Ureter (tissue), 1 donor: ENCODE data around the gene NFS1. TPM values are rescaled to one million over a fixed set of nuclear protein-coding genes. Genes with fewer than 3 reads are reported as not detected.
"Not testable (repeated sequence)": the region's sequence is repeated elsewhere in the genome, so short reads cannot be mapped to it uniquely, and the experiment has no call there.

Experiments
- DNase-seq: peaks from one replicate; pipeline ENCODE4 v3.0.0-alpha.2; 2020; ENCODE audit warnings: low spot score
- total RNA-seq: library from RNA; stranded (reverse); gene quantifications from one replicate; pipeline ENCODE4 v1.2.4, GENCODE V29; 2023
- donor health status: DM: yes; HTN: yes; CAD: no.

NFS1 gene
- total RNA-seq, 1 donor from 2014 or later = 40.0 TPM

DNA sequence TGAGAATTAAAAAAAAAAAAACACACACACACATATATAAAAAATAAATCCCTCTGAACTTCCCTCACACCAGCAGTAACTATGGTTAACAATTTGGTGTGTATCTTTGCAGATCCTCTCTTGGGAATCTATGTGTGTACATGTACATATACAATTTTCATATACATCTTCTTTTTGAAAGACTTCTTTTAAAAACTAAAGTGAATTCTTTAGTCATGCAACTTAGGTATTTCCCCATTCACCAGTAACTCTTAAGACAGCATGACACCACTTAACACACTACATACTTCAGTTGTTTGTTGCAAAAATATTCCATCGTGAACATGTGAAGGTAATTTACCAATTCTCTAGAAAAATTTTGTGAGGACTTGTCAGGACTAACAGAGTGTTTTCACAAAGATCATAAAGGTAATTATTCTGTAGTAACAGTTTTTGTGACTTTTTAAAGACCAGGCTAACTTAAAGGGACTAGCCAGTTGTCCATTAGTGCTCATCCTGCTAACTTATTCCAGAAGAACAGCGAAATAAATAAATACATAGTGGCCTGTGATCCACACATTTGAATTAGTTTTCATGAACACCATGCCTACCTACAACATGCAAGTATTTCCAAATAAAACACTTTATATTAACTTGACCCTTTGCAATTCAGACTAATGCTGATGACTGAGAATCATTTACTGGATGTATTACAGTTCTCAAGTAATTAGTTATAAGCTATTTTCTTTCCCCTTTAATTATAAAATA lies 30.9 kb upstream of the NFS1 start:
- DNase-seq = no peak

- DNase-seq = no peak
Observed at GRCh38 chr20:35729283-35729807, 30.2 kb upstream of the NFS1 start.

DNA sequence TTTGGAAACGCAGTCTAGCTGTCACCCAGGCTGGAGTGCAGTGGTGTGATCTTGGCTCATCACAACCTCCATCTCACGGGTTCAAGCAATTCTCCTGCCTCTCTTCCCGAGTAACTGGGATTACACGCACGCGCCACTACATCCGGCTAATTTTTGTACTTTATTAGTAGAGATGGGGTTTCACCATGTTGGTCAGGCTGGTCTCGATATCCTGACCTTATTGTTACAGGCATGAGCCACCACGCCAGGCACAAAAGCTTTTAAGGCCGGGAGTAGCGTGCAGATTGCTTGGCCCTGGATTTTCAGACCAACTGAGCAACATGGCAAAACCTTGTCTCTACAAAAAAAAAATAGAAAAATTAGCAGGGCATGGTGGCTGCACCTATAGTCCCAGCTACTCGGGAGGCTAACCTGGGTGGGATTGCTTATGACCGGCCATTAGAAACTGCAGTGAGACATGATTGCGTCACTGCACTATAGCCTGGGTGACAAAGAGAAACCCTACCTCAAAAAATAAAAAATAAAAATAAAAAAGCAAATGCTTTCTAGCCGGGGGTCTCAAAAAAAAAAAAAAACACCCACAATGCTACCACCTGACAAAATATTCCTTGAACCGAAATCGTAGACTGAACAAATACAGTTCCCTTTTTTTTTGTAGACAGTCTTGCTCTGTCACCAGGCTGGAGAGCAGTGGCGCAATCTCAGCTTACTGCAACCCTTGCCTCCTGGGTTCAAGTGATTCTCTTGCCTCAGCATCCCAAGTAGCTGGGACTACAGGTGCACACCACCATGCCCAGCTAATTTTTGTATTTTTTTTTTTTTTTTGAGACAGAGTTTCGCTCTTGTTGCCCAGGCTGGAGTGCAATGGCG lies 27.9 kb upstream of the NFS1 start:
- DNase-seq = no peak

GRCh38 chr20:35724321-35725230 lies 25.4 kb upstream of the NFS1 start:
- no peak for DNase-seq

- DNase-seq = not testable (repeated sequence)
Observed at GRCh38 chr20:35723652-35724320, 24.6 kb upstream of the NFS1 start.

- not testable (repeated sequence) for DNase-seq
Observed at GRCh38 chr20:35723275-35723639, 24.1 kb upstream of the NFS1 start.

- DNase-seq = no peak
Observed at GRCh38 chr20:35721621-35722020, 22.5 kb upstream of the NFS1 start.

- no peak for DNase-seq
Observed at GRCh38 chr20:35721219-35721618, 22.1 kb upstream of the NFS1 start.

GRCh38 chr20:35720165-35721123 lies 21.3 kb upstream of the NFS1 start:
- no peak for DNase-seq

DNA sequence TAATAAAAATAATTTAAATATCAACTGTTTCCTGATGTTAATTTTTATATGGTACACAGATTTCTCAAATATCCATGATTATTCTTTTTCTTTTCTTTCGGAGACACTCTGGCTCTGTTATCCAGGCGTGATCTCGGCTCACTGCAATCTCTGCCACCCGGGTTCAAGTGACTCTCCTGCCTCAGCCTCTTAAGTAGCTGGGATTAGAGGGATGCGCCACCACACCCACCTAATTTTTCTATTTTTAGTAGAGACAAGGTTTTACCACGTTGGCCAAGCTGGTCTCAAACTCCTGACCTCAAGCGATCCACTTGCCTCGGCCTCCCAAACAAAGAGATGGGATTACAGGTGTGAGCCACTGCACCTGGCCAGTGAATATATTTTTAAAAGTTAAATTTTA lies 20.6 kb upstream of the NFS1 start:
- DNase-seq = no peak

DNA sequence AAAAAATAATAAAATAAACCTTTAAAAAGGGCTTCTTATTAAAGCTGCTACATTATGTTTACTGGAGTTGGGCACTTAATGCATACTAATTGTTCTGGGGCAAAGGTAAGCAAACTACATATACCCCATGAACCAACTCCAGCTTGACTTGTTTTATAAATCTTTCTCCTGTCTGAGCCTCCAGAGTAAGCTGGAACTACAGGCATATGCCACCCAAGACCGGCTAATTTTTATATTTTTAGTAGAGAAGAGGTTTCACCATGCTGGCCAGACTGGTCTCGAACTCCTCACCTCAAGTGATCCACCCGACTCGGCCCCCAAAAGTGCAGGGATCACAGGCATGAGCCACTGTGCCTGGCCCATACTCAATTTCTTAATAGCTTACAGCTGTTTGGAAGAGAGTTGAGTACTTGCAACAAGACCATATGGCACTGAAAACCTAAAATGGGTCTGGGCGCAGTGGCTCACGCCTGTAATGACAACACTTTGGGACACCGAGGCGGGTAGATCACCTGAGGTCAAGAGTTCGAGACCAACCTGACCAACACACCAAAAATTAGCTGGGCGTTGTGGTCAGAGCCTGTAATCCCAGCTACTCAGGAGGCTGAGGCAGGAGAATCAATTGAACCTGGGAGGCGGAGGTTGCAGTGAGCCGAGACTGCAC lies 20.0 kb upstream of the NFS1 start:
- no peak for DNase-seq

GRCh38 chr20:35718321-35718720 lies 19.2 kb upstream of the NFS1 start:
- not testable (repeated sequence) for DNase-seq

DNA sequence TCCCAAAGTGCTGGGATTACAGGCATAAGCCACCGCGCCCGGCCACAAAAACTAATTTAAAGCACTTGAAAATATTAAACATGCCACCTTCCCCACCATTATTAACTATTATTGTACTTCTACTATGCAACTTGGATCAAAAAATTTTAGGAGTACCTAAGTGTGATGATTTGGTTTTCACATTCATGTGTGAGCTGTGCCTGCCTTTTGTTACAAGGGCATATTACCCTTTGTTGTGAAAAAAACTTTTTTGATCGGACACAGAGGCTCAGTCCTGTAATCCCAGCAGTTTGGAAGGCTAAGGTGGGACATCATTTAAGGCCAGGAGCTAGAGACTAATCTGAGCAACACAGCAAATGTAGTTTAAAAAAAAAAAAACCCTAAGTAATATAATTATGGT lies 17.2 kb upstream of the NFS1 start:
- DNase-seq = no peak

DNA sequence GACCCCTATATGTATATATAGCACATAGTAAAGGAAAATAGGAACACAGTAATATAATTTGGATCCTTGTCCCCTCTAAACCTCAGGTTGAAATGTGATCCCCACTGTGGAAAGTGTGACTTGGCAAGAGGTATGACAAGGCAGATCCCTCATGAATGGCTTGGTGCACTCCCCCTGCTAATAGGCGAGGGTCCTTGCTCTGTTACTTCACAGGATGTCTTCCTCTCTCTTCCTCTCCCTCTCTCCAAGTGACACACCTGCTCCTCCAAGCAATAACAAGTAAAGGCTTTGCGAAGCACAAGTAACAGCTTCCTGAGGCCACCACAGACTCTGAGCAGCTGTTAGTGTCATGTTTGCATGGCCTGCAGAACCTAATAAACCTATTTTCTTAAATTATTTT lies 16.5 kb upstream of the NFS1 start:
- DNase-seq = no peak

GRCh38 chr20:35714127-35714526 lies 15.0 kb upstream of the NFS1 start:
- DNase-seq = no peak

- DNase-seq = not testable (repeated sequence)
Observed at GRCh38 chr20:35713120-35713519, 14.0 kb upstream of the NFS1 start.

DNA sequence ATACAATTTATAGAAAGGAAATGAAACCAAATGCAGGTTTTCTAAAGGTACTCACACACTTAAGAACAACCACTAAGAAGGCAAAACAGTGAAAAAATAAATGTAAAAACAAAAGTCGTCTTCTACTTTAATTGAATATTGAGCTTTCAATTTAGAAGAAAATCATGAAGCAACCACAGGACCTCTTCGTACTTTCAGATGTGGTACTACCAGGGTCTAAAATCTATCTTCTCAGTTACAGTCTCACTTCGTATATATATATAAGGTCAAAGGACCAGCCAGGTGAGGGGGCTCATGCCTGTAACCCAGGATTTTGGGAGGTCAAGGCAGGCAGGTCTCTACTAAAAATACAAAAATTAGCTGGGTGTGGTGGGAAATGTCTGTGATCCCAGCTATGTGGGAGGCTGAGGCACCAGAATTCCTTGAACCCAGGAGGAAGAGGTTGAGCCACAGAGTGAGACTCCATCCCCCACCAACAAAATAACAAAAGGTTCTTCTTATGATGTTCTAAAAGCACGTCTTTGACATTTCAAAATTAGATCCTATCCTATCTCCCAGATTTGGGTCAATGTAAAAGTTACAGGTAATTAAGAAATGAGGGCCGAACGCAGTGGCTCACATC lies 12.5 kb upstream of the NFS1 start:
- DNase-seq = no peak

DNA sequence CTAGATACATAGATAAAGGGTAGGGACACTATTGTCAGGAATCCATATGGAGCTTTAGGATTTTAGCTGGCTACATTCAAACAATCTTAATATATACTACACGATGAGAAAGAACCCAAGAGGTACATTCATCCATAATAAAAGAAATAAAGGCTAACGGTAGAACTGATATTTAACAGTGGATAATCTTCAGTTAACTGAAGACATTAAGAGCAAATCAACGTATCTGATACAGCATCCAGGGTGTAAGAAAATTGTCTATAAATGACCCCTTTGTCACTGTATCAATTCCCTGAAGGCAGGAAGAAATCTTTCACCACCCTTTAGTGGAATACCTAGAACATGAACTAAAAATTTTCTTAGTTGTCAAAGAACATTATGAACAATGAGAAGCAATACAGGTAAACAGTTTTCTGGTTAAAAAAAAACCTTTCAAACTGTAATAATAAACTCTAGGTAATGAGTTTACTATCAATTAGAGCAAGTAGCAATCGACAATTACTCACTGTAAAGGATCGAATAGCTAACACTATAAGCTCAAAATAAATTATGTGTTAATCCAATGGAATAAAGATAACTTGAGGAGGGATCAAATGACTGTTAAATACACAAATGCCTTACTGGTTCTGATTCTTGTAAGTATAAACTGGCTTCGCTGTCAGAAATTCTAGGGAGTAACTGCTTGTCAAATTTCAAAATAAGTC lies 11.9 kb upstream of the NFS1 start:
- DNase-seq = no peak
